Measurements from ENCODE around the gene AP1M2. TPM values are rescaled to one million over a fixed set of nuclear protein-coding genes. Genes with fewer than 3 reads are reported as not detected.

AP1M2 gene
- total RNA-seq, 1 experiment from 2014 or later, result 146 TPM

DNA sequence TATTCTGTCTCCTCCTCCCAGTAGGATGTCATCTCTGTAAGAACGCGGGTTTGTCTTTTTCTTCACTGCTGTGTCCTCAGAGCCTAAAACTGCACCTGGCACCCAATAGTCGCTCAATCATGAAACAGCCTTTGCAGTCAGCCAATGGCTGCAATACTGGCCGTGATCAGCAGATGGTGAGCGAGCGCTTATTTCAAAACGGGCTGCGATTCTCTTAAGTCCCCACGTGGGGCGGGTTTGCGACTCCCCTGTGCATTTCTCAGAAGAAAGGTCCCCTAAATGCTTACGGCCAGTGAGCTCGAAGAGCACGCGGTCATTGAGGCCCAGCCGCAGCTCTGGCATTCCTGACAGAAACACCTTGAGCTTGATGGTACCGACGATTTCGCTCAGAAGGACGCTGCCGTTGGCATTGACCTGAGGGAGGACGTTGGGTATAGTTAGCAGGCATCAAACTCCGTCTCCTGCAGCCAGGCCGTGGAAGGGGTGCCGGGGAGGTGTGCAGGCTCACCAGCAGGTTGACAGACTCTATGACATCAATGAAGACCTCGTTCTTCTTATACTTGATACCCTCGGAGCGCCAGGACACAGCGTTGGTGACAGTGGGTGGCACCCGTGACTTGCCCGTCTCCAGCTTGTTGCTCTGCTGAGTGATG, 6.0 kb downstream of the AP1M2 start:
- peak overlapping the region in 1 of 2 experiments; percentile 53; a peak in 1 of 5 replicates for H3K4me3 Mint-ChIP-seq
- Histone ChIP-seq H3K27ac (ENCODE audit: insufficient read length, low read depth, low read length) (no peak overlapping the region), H4K91ac (ENCODE audit: insufficient read length, low read depth, low read length) (no peak overlapping the region), H3K4ac (ENCODE audit: low read depth, low read length) (no peak overlapping the region), H2AFZ (ENCODE audit: low read length) (no peak overlapping the region), H3K79me1 (ENCODE audit: insufficient read depth, low read depth, low read length, poor library complexity, severe bottlenecking) (peaks cover 2% of the 10 kb centered on the region), H4K20me1 (ENCODE audit: control insufficient read depth, insufficient read depth, insufficient read length) (no peaks in the 10 kb centered on the region), H3K27me3 (ENCODE audit: insufficient read depth, low read length) (no peaks in the 10 kb centered on the region), H3T11ph (ENCODE audit: low read length) (no peak overlapping the region), H2BK15ac (ENCODE audit: low read depth, low read length) (no peak overlapping the region), H3K4me2 (ENCODE audit: insufficient read depth, insufficient read length, low read length) (no peak overlapping the region), H4K5ac (ENCODE audit: insufficient read length, low read depth, low read length) (no peak overlapping the region), H3K9ac (ENCODE audit: extremely low read depth, insufficient read length, low read length) (no peak overlapping the region), H2BK20ac (ENCODE audit: low read depth, low read length, poor library complexity, severe bottlenecking) (no peak overlapping the region), H2BK120ac (ENCODE audit: low read depth, low read length, poor library complexity, severe bottlenecking) (no peak overlapping the region), H3K56ac (ENCODE audit: insufficient read length, low read depth, low read length) (no peak overlapping the region), H3K79me2 (ENCODE audit: insufficient read depth, low read length) (no peaks in the 10 kb centered on the region), H2BK12ac (ENCODE audit: insufficient read length, low read depth, low read length) (no peak overlapping the region), H3K23ac (ENCODE audit: insufficient read length, low read depth, low read length) (no peak overlapping the region), H3K4me1 (ENCODE audit: insufficient read depth, low read length) (no peaks in the 10 kb centered on the region), H2AK5ac (ENCODE audit: insufficient read length, low read length) (no peak overlapping the region), H2BK5ac (ENCODE audit: insufficient read length, low read length) (no peak overlapping the region), H3K14ac (ENCODE audit: insufficient read depth, low read length) (no peak overlapping the region), H4K8ac (replicated peaks; ENCODE audit: insufficient read length, low read depth, low read length) (no peak overlapping the region), H3K9me3 (ENCODE audit: control insufficient read depth, low read depth, low read length) (no peaks in the 10 kb centered on the region), H3K18ac (ENCODE audit: insufficient read length, low read depth, low read length) (no peak overlapping the region), H3K23me2 (ENCODE audit: insufficient read length, low read depth, low read length, poor library complexity, severe bottlenecking) (no peaks in the 10 kb centered on the region)
- no peak overlapping the region; a peak in 2 of 7 replicates for H3K27ac Mint-ChIP-seq
- no peaks in the 10 kb centered on the region for H3K9me3 Mint-ChIP-seq
- no peaks in the 10 kb centered on the region for H3K27me3 Mint-ChIP-seq (ENCODE audit: low read depth)
- TF ChIP-seq, protein P1, sequence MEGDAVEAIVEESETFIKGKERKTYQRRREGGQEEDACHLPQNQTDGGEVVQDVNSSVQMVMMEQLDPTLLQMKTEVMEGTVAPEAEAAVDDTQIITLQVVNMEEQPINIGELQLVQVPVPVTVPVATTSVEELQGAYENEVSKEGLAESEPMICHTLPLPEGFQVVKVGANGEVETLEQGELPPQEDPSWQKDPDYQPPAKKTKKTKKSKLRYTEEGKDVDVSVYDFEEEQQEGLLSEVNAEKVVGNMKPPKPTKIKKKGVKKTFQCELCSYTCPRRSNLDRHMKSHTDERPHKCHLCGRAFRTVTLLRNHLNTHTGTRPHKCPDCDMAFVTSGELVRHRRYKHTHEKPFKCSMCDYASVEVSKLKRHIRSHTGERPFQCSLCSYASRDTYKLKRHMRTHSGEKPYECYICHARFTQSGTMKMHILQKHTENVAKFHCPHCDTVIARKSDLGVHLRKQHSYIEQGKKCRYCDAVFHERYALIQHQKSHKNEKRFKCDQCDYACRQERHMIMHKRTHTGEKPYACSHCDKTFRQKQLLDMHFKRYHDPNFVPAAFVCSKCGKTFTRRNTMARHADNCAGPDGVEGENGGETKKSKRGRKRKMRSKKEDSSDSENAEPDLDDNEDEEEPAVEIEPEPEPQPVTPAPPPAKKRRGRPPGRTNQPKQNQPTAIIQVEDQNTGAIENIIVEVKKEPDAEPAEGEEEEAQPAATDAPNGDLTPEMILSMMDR (conservative IDR thresholded peaks at IDR 0.05), result peak; percentile 99
- H3K4me1 Mint-ChIP-seq, result peaks cover 10 to 14% of the 10 kb centered on the region in 2 experiments
- H3K36me3 Mint-ChIP-seq (ENCODE audit: insufficient read depth in 1 of 3, low read depth in 3 of 3), result peaks cover 15 to 64% (median 62%) of the 10 kb centered on the region in 3 experiments; a peak in 6 of 7 replicates
- peak; percentile 89 for DNase-seq
- no CpG with 5 or more reads among the region's 31 CpGs for WGBS (ENCODE audit: extremely low coverage, insufficient read length, low lambda C conversion rate)

All from H9 (cell line).